ENCODE results near the gene ELOVL7.

GRCh38 chr5:60765019-60765709 is 78.9 kb downstream of the ELOVL7 start:
- TF ChIP-seq CTCF (IDR thresholded peaks at IDR 0.05) (no peak), POLR2A (IDR thresholded peaks at IDR 0.05) (no peak)
